ENCODE data around the gene TSPAN9. TPM values are rescaled to one million over a fixed set of nuclear protein-coding genes. Genes with fewer than 3 reads are reported as not detected.
A peak's percentile ranks its signal among the peaks of the same experiment; 100 is the strongest.

The TSPAN9 gene
- total RNA-seq, result 41.6 and 76.0 TPM in 2 replicates

- TF ChIP-seq CTCF (IDR thresholded peaks at IDR 0.05; ENCODE audit: insufficient read depth, low read depth, low read length), result no peak
- DNase-seq (ENCODE audit: low read depth), result peak; percentile 74
- peak within 1 kb of the TSS; percentile 86 for H3K4me3 ChIP-seq (ENCODE audit: low read depth, low read length)
Measured at GRCh38 chr12:3076730-3077571, at the start of gene TSPAN9. TSPAN9 (plus strand) TSS chr12:3077379; CDS start chr12:3201194, 123,815 bp downstream.

GRCh38 chr12:3028108-3028507 is 49.1 kb upstream of the TSPAN9 start:
- no peak overlapping the region for H3K4me3 ChIP-seq (ENCODE audit: low read depth, low read length)
- no peak for TF ChIP-seq CTCF (IDR thresholded peaks at IDR 0.05; ENCODE audit: insufficient read depth, low read depth, low read length)
- DNase-seq (ENCODE audit: low read depth), result no peak

GRCh38 chr12:3030821-3031429 is 46.3 kb upstream of the TSPAN9 start:
- no peak for DNase-seq (ENCODE audit: low read depth)
- no peak for TF ChIP-seq CTCF (IDR thresholded peaks at IDR 0.05; ENCODE audit: insufficient read depth, low read depth, low read length)
- H3K4me3 ChIP-seq (ENCODE audit: low read depth, low read length), result no peak overlapping the region

- H3K4me3 ChIP-seq (ENCODE audit: low read depth, low read length), result no peak overlapping the region
- no peak for TF ChIP-seq CTCF (IDR thresholded peaks at IDR 0.05; ENCODE audit: insufficient read depth, low read depth, low read length)
- DNase-seq (ENCODE audit: low read depth), result no peak
Measured at GRCh38 chr12:3032161-3032560, 45.0 kb upstream of the TSPAN9 start.

GRCh38 chr12:3032770-3033538 is 44.2 kb upstream of the TSPAN9 start:
- no peak for TF ChIP-seq CTCF (IDR thresholded peaks at IDR 0.05; ENCODE audit: insufficient read depth, low read depth, low read length)
- no peak overlapping the region for H3K4me3 ChIP-seq (ENCODE audit: low read depth, low read length)
- DNase-seq (ENCODE audit: low read depth), result no peak

- no peak for TF ChIP-seq CTCF (IDR thresholded peaks at IDR 0.05; ENCODE audit: insufficient read depth, low read depth, low read length)
- no peak for DNase-seq (ENCODE audit: low read depth)
- H3K4me3 ChIP-seq (ENCODE audit: low read depth, low read length), result no peak overlapping the region
Measured at GRCh38 chr12:3033539-3033867, 43.7 kb upstream of the TSPAN9 start.

All from fibroblast of villous mesenchyme (primary cell).